Tibial artery (tissue), 4 donors: ENCODE results near the gene DOCK1.

Experiments
- DNase-seq, 2 donors: peaks; one replicate each; pipeline ENCODE4 v3.0.0-alpha.2; 2019
- H3K27ac ChIP-seq, 2 donors: fragments of 200-600 bp; sonication (generic) in 1 of 2; 1 replicate in 1 of 2; 2 replicates in 1 of 2; pipeline ENCODE4 v1.5.1; 2018 to 2019; ENCODE audit warnings: mild to moderate bottlenecking in 1 of 2
- H3K27me3 ChIP-seq, 2 donors: fragments of 200-600 bp; sonication (generic) in 1 of 2; one replicate each; pipeline versions ENCODE4 v1.5.1 to v1.6.0; 2016 to 2019
- H3K36me3 ChIP-seq, 3 donors: fragments of 200-600 bp; sonication (generic) in 2 of 3; one replicate each; pipeline ENCODE4 v1.5.1; 2016 to 2019; ENCODE audit warnings: mild to moderate bottlenecking in 2 of 3
- H3K4me1 ChIP-seq, 4 donors: fragments of 200-600 bp; sonication (generic) in 2 of 4; 1 replicate in 3 of 4; 2 replicates in 1 of 4; pipeline ENCODE4 v1.5.1; 2016 to 2019
- H3K4me3 ChIP-seq, 2 donors: fragments of 200-600 bp; sonication (generic) in 1 of 2; 1 replicate in 1 of 2; 2 replicates in 1 of 2; pipeline ENCODE4 v1.5.1; 2018 to 2019; ENCODE audit warnings: mild to moderate bottlenecking in 2 of 2
- H3K9me3 ChIP-seq, 3 donors: fragments of 200-600 bp; sonication (generic) in 1 of 3; one replicate each; pipeline ENCODE4 v1.5.1; 2016 to 2019
- CTCF ChIP-seq, 2 experiments: fragments of 200-600 bp in 1 of 2; fragments of 450-650 bp in 1 of 2; IDR thresholded peaks; one replicate each; pipeline ENCODE4 v1.5.1; 2017 to 2019; ENCODE audit warnings: antibody characterized with exemption in 2 of 2, mild to moderate bottlenecking in 1 of 2, moderate library complexity in 1 of 2
- intact Hi-C: fragments of 100-400 bp; cut with DNase I; formaldehyde crosslinking; loops from one replicate; pipeline ENCODE4 v1.15.0; 2023; ENCODE audit warnings: low total_unique reads

Gene DOCK1

GRCh38 chr10:127444155-127444554 is 538.9 kb downstream of the DOCK1 start:
- Histone ChIP-seq H3K4me3 (no peak overlapping the region), H3K36me3 (peaks cover 67 to 98% (median 75%) of the 10 kb centered on the region in 3 donors), H3K9me3 (no peaks in the 10 kb centered on the region), H3K27me3 (no peaks in the 10 kb centered on the region), H3K27ac (no peak overlapping the region), H3K4me1 (no peaks in the 10 kb centered on the region)
- intact Hi-C loops: no loop called here
- no peak for DNase-seq
- TF ChIP-seq CTCF (IDR thresholded peaks at IDR 0.05): no peak

GRCh38 chr10:127447197-127447596 is 542.0 kb downstream of the DOCK1 start:
- Histone ChIP-seq H3K4me1 (no peaks in the 10 kb centered on the region), H3K27ac (no peak overlapping the region), H3K9me3 (no peaks in the 10 kb centered on the region), H3K36me3 (peaks cover 62 to 96% (median 66%) of the 10 kb centered on the region in 3 donors), H3K27me3 (no peaks in the 10 kb centered on the region), H3K4me3 (no peak overlapping the region)
- intact Hi-C loops: no loop called here
- TF ChIP-seq CTCF (IDR thresholded peaks at IDR 0.05): no peak
- no peak for DNase-seq

GRCh38 chr10:127449490-127449889 is 544.3 kb downstream of the DOCK1 start:
- no peak for DNase-seq
- Histone ChIP-seq H3K4me1 (no peaks in the 10 kb centered on the region), H3K9me3 (no peaks in the 10 kb centered on the region), H3K27ac (no peak overlapping the region), H3K4me3 (no peak overlapping the region), H3K27me3 (no peaks in the 10 kb centered on the region), H3K36me3 (peaks cover 57 to 87% (median 58%) of the 10 kb centered on the region in 3 donors)
- TF ChIP-seq CTCF (IDR thresholded peaks at IDR 0.05): no peak
- intact Hi-C loops: no loop called here

GRCh38 chr10:127450644-127451043 is 545.4 kb downstream of the DOCK1 start:
- no peaks in the 10 kb centered on the region for H3K27me3 ChIP-seq
- no peak overlapping the region for H3K4me3 ChIP-seq
- no peaks in the 10 kb centered on the region for H3K9me3 ChIP-seq
- H3K4me1 ChIP-seq: no peaks in the 10 kb centered on the region
- no peak for DNase-seq
- H3K27ac ChIP-seq: no peak overlapping the region
- intact Hi-C loops: no loop called here
- TF ChIP-seq CTCF (IDR thresholded peaks at IDR 0.05): no peak
- peaks cover 48 to 75% (median 54%) of the 10 kb centered on the region in 3 donors for H3K36me3 ChIP-seq

- intact Hi-C loops: no loop called here
- DNase-seq: no peak
- Histone ChIP-seq H3K9me3 (no peaks in the 10 kb centered on the region), H3K4me1 (no peaks in the 10 kb centered on the region), H3K4me3 (no peak overlapping the region), H3K27ac (no peak overlapping the region), H3K36me3 (peaks cover 46 to 65% (median 50%) of the 10 kb centered on the region in 3 donors), H3K27me3 (no peaks in the 10 kb centered on the region)
- TF ChIP-seq CTCF (IDR thresholded peaks at IDR 0.05): no peak
These were observed 546.4 kb downstream of the DOCK1 start for GRCh38 chr10:127451628-127452027.

- Histone ChIP-seq H3K4me1 (no peaks in the 10 kb centered on the region), H3K4me3 (no peak overlapping the region), H3K9me3 (no peaks in the 10 kb centered on the region), H3K36me3 (peaks cover 36 to 56% (median 40%) of the 10 kb centered on the region in 3 donors), H3K27ac (no peak overlapping the region), H3K27me3 (no peaks in the 10 kb centered on the region)
- no peak for DNase-seq
- no peak for TF ChIP-seq CTCF (IDR thresholded peaks at IDR 0.05)
- intact Hi-C loops: no loop called here
These were observed 547.3 kb downstream of the DOCK1 start for GRCh38 chr10:127452568-127452967.
